Fibroblast of skin of left quadriceps (primary cell): Measurements from ENCODE around the gene RYR3.
A peak's percentile ranks its signal among the peaks of the same experiment; 100 is the strongest.
"Not testable (repeated sequence)": the region's sequence is repeated elsewhere in the genome, so short reads cannot be mapped to it uniquely, and the experiment has no call there.

Source experiments
- DNase-seq, 2 experiments: peaks; one replicate each; pipeline ENCODE4 v3.0.0-alpha.2; 2013; ENCODE audit warnings: low read depth in 2 of 2

The RYR3 gene

GRCh38 chr15:33766389-33766788, 455.6 kb downstream of the RYR3 start:
- DNase-seq: no peak

- DNase-seq: no peak
These were observed 458.0 kb downstream of the RYR3 start for GRCh38 chr15:33768670-33769190.

- no peak for DNase-seq
These were observed 463.2 kb downstream of the RYR3 start for GRCh38 chr15:33773969-33774368.

GRCh38 chr15:33778852-33779251, 468.1 kb downstream of the RYR3 start:
- DNase-seq: no peak

- no peak for DNase-seq
These were observed 469.4 kb downstream of the RYR3 start for GRCh38 chr15:33780011-33780768.

GRCh38 chr15:33782966-33783365, 472.2 kb downstream of the RYR3 start:
- no peak for DNase-seq

- DNase-seq: no peak
These were observed 474.6 kb downstream of the RYR3 start for GRCh38 chr15:33785366-33785765.

- DNase-seq: peak; percentile 28 to 32
These were observed 478.3 kb downstream of the RYR3 start for GRCh38 chr15:33788906-33789540.

GRCh38 chr15:33794453-33794852, 483.7 kb downstream of the RYR3 start:
- DNase-seq: no peak

- no peak for DNase-seq
These were observed 484.3 kb downstream of the RYR3 start for GRCh38 chr15:33795070-33795469.

- DNase-seq: no peak
These were observed 486.9 kb downstream of the RYR3 start for GRCh38 chr15:33797651-33798050.

- no peak for DNase-seq
These were observed 491.2 kb downstream of the RYR3 start for GRCh38 chr15:33801954-33802353.

- no peak for DNase-seq
These were observed 496.9 kb downstream of the RYR3 start for GRCh38 chr15:33807665-33808064.

- no peak for DNase-seq
These were observed 498.1 kb downstream of the RYR3 start for GRCh38 chr15:33808720-33809457.

- DNase-seq: no peak
These were observed 499.4 kb downstream of the RYR3 start for GRCh38 chr15:33810073-33810595.

- no peak for DNase-seq
These were observed 500.0 kb downstream of the RYR3 start for GRCh38 chr15:33810806-33811205.

GRCh38 chr15:33813891-33814290, 503.1 kb downstream of the RYR3 start:
- DNase-seq: no peak

- DNase-seq: not testable (repeated sequence)
These were observed 508.7 kb downstream of the RYR3 start for GRCh38 chr15:33819499-33819898.

- no peak for DNase-seq
These were observed 511.7 kb downstream of the RYR3 start for GRCh38 chr15:33822479-33822878.

- no peak for DNase-seq
These were observed 512.4 kb downstream of the RYR3 start for GRCh38 chr15:33823119-33823518.

GRCh38 chr15:33825453-33825852, 514.7 kb downstream of the RYR3 start:
- DNase-seq: no peak

- no peak for DNase-seq
These were observed 515.4 kb downstream of the RYR3 start for GRCh38 chr15:33826201-33826600.
